GM13977 (cell line): ENCODE data around the gene HCST.
A peak's percentile ranks its signal among the peaks of the same experiment; 100 is the strongest.
"Not testable (repeated sequence)": the region's sequence is repeated elsewhere in the genome, so short reads cannot be mapped to it uniquely, and the experiment has no call there.

Experiments
- DNase-seq: peaks from one replicate; pipeline ENCODE4 v3.0.0; 2012; ENCODE audit warnings: low spot score
- CTCF ChIP-seq: IDR thresholded peaks from 2 replicates; pipeline ENCODE4 v1.5.1; 2012; ENCODE audit warnings: mild to moderate bottlenecking, control low read depth; ENCODE audit not compliant: insufficient read depth; ENCODE audit errors: extremely low read depth, missing control alignments
- in situ Hi-C: fragments of 300-500 bp; cut with MboI; formaldehyde crosslinking; loops from one replicate; pipeline ENCODE4 v1.12.0; 2022; ENCODE audit warnings: low sequenced_read_pairs, low pct_unique_long_range_greater_than_20kb, mixed read lengths, inconsistent platforms; ENCODE audit not compliant: unreplicated experiment

Gene HCST

DNA sequence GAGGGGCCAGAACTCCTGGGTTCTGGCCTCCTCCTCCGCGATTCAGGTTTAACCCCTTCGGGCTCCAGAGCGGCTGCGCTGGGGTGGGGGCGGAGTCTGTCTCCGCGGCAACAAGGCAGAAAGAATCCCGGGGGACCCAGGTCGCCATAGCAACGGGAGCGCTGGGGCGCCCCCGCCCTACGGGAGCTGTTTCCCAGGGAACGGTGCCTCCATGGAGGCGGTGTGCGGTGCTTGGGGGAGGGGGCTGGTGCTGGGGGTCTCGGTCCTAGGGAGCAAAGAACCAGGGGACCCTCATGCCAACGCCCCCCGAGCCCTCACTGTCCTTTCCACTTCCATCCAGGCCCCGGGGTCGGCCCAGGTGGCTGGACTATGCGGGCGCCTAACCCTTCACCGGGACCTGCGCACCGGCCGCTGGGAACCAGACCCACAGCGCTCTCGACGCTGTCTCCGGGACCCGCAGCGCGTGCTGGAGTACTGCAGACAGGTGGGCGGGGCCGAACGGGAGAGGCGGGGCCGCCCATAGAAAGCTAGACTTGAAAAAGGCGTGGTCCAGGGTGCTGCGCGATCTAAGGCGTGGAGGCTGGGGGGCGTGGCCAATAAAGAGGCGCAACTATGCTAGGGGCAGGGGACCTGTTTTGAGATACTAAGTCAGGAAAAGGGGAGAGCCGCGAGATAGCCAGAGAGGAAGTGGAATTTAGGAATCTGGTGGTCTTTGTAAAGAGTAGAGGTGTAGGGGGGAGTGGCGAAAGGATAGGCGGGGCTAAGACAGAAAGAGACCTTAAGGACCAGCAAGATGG is 32.8 kb upstream of the HCST start:
- DNase-seq, result peak; percentile 92
- in situ Hi-C loops, result no loop called here

DNA sequence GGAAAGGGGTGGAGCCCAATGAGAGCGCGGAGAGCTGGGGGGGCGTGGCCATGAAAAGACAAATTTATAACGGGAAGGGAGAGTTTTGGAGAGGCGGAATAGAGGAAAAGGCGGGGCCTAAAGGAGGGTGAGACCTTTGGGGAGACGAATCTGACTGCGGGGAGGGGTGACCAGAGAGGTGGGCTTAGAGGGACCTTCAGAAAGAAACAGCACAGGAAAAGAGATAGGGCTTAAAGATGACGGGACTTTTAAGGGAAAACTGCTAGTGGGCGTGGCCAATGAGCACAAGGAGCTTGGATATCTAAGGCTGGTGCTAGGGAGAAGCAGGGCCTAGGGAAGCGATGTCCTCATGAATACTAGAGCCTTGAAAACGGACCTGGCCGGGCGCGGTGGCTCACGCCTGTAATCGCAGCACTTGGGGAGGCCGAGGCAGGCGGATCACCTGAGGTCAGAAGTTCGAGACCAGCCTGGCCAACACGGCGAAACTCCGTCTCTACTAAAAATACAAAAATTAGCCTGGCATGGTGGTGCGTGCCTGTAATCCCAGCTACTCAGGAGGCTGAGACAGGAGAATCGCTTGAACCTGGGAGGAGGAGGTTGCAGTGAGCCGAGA is 32.1 kb upstream of the HCST start:
- in situ Hi-C loops, DNase-seq: not testable (repeated sequence)

More for the DNA sequence above, 32.8 kb upstream of the HCST start:
- no peak for TF ChIP-seq CTCF

- TF ChIP-seq CTCF, result no peak
- in situ Hi-C loops, result no loop called here
- DNase-seq, result no peak
Measured at GRCh38 chr19:35870798-35871197, 31.5 kb upstream of the HCST start.

DNA sequence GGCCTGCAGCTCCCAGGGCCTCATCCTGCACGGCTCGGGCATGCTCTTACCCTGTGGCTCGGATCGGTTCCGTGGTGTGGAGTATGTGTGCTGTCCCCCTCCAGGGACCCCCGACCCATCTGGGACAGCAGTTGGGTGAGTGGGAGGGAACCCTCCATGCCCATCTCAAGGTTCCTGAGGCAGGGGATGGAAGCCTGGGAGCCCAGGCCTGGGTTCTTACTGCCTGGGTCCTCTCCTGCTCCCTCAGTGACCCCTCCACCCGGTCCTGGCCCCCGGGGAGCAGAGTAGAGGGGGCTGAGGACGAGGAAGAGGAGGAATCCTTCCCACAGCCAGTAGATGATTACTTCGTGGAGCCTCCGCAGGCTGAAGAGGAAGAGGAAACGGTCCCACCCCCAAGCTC is 30.7 kb upstream of the HCST start:
- no peak for TF ChIP-seq CTCF
- in situ Hi-C loops, result no loop called here

DNA sequence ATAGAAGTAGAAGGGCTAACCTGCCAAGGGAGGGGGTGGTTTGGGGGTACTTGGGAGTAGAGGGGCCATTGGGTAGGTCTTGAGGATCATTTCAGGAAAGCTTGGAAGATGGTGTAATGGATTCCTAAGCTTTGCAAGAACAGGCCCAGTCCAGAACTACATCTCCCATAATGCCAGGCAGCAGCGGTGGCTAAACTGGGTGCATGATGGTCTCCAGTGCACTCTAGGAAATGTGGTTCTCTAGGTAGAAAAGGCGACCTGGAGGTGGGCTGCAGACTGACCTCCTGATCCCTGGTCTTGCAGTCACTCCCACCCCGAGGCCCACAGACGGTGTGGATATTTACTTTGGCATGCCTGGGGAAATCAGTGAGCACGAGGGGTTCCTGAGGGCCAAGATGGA is 30.1 kb upstream of the HCST start:
- in situ Hi-C loops, result no loop called here
- no peak for DNase-seq
- no peak for TF ChIP-seq CTCF

More for the DNA sequence above, 30.7 kb upstream of the HCST start:
- DNase-seq, result no peak

DNA sequence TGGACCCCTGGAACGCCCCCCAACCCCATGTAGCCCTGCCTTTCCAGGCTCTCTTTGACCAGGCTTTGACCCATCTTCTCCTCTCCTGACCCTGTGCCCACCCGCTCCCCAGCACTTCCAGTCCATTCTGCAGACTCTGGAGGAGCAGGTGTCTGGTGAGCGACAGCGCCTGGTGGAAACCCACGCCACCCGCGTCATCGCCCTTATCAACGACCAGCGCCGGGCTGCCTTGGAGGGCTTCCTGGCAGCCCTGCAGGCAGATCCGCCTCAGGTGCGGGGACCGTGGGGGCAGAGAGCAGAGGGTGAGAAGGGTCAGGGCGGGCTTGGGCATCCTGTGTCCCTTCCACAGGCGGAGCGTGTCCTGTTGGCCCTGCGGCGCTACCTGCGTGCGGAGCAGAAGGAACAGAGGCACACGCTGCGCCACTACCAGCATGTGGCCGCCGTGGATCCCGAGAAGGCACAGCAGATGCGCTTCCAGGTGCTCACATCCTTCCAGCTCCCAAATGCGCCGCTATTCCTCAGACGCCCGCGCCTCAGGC is 27.9 kb upstream of the HCST start:
- DNase-seq, result no peak
- TF ChIP-seq CTCF, result no peak
- in situ Hi-C loops, result no loop called here

GRCh38 chr19:35879068-35879467 is 23.3 kb upstream of the HCST start:
- TF ChIP-seq CTCF, result no peak
- in situ Hi-C loops, result no loop called here
- no peak for DNase-seq
